Astrocyte (in vitro differentiated cells and primary cell): ENCODE results near the gene GHSR.

Experiments used
- CTCF ChIP-seq: IDR thresholded peaks from 2 replicates; pipeline ENCODE4 v1.5.1; 2011; ENCODE audit warnings: low read depth, mild to moderate bottlenecking, inconsistent platforms, low read length, moderate library complexity; ENCODE audit not compliant: insufficient read depth
- EZH2 ChIP-seq: IDR thresholded peaks from 2 replicates; pipeline ENCODE4 v1.6.1; 2012; ENCODE audit warnings: mild to moderate bottlenecking, low read length, inconsistent platforms; ENCODE audit not compliant: insufficient read depth

- TF ChIP-seq CTCF (no peak), EZH2 (no peak)
Measured at GRCh38 chr3:172470588-172470987, 22.3 kb upstream of the GHSR start.
